ENCODE data around the gene CCT6B. TPM values are rescaled to one million over a fixed set of nuclear protein-coding genes. Genes with fewer than 3 reads are reported as not detected.

Gene CCT6B
- total and polyA plus RNA-seq, 2 of the 4 experiments (the other 2 are of a cell fraction), result 0.72 to 1.1 TPM

- H3K9me3 ChIP-seq (ENCODE audit: control insufficient read depth, insufficient read depth, low read length), result no peaks in the 10 kb centered on the region
These were observed 2.8 kb downstream of the CCT6B start for GRCh38 chr17:34958438-34958837.

More at GRCh38 chr17:34958438-34958837, 2.8 kb downstream of the CCT6B start:
- no peak overlapping the region for H4K8ac ChIP-seq (ENCODE audit: low read depth in 2 of 2, low read length in 2 of 2)
- no peak overlapping the region for H2AK9ac ChIP-seq (replicated peaks; ENCODE audit: low read depth, low read length, poor library complexity)
- no peak overlapping the region for H2BK5ac ChIP-seq (ENCODE audit: low read depth, low read length, poor library complexity, severe bottlenecking)
- peaks cover 2% of the 10 kb centered on the region; the same call in 1 of the 2 replicates for H3K4me1 ChIP-seq (ENCODE audit: control insufficient read depth, insufficient read depth, low read length)
- no CpG with 5 or more reads among the region's 1 CpG for WGBS, 2 experiments (ENCODE audit: extremely low coverage in 2 of 2, insufficient read length in 1 of 2)
- no peak overlapping the region for H3K9ac ChIP-seq (ENCODE audit: low read depth, low read length)
- H2AFZ ChIP-seq (replicated peaks; ENCODE audit: low read length, poor library complexity), result no peak overlapping the region
- H3K4me3 ChIP-seq (ENCODE audit: insufficient read depth, low read depth, low read length), result no peak overlapping the region
- in situ Hi-C loops (cut with MboI; ENCODE audit: low sequenced_read_pairs), result no loop called here
- H3K36me3 ChIP-seq (ENCODE audit: control insufficient read depth, insufficient read depth, low read length), result no peaks in the 10 kb centered on the region
- intact Hi-C loops (cut with micrococcal nuclease), result no loop called here
- H4K20me1 ChIP-seq (ENCODE audit: insufficient read depth, low read length), result no peaks in the 10 kb centered on the region
- no peak overlapping the region for H2BK15ac ChIP-seq (ENCODE audit: low read depth, low read length)
- peaks cover 7 to 19% of the 10 kb centered on the region in 2 experiments for H3K79me1 ChIP-seq (ENCODE audit: low read depth in 1 of 2, low read length in 2 of 2)
- H2BK120ac ChIP-seq (ENCODE audit: low read depth, low read length), result no peak overlapping the region
- H3K56ac ChIP-seq (ENCODE audit: extremely low read depth, insufficient read depth, low read length), result no peak overlapping the region
- H3K4me2 ChIP-seq (ENCODE audit: low read depth, low read length), result no peak overlapping the region
- dilution Hi-C loops (cut with HindIII; ENCODE audit: low sequenced_read_pairs, unreplicated experiment), result no loop called here
- no peak overlapping the region for H4K91ac ChIP-seq (ENCODE audit: insufficient read depth, low read depth, low read length)
- no peaks in the 10 kb centered on the region for H3K27me3 ChIP-seq (ENCODE audit: control insufficient read depth, insufficient read depth, low read length)
- H4K5ac ChIP-seq (ENCODE audit: low read depth, low read length), result no peak overlapping the region
- POLR2A ChIA-PET (ENCODE audit: unreplicated experiment), result no interaction called here
- no peak overlapping the region for H3K27ac ChIP-seq (ENCODE audit: insufficient read depth, low read length)
- CTCF ChIA-PET, result interaction anchor here (0.6 kb wide), 1 partner anchor 161 kb away, joined by 3 read pairs; the partner anchor contains the start of gene RAD51D
- no peak for DNase-seq
- ATAC-seq (ENCODE audit: low read depth), result no peak
- TF ChIP-seq RAD21 (IDR thresholded peaks at IDR 0.05; ENCODE audit: low read length) (no peak), CHD1 (IDR thresholded peaks at IDR 0.05; ENCODE audit: low read depth, low read length) (no peak), RCOR1 (IDR thresholded peaks at IDR 0.05; ENCODE audit: insufficient replicate concordance, low read length) (no peak), MAFK (IDR thresholded peaks at IDR 0.05; ENCODE audit: low read depth, low read length) (no peak), MAZ (IDR thresholded peaks at IDR 0.05; ENCODE audit: borderline replicate concordance, low read depth, low read length) (no peak), BHLHE40 (IDR thresholded peaks at IDR 0.05; ENCODE audit: low read depth, low read length) (no peak), FOS (IDR thresholded peaks at IDR 0.05; ENCODE audit: low read depth, low read length) (no peak), POLR2A (IDR thresholded peaks at IDR 0.05; ENCODE audit: low read depth, low read length) (no peak), RFX5 (IDR thresholded peaks at IDR 0.05; ENCODE audit: low read depth, low read length) (no peak), CTCF (conservative IDR thresholded peaks at IDR 0.05; ENCODE audit: low read depth, low read length) (no peak), MXI1 (IDR thresholded peaks at IDR 0.05; ENCODE audit: borderline replicate concordance, low read depth, low read length) (no peak)
- H3K18ac ChIP-seq (ENCODE audit: low read depth, low read length), result no peak overlapping the region
- no peak overlapping the region for H3K23ac ChIP-seq (ENCODE audit: low read depth, low read length)
- BruUV-seq (replicated peaks), result no TSS peak
- H3K9me1 ChIP-seq (ENCODE audit: insufficient read depth, low read length), result no peaks in the 10 kb centered on the region
- no peak overlapping the region for H2BK20ac ChIP-seq (ENCODE audit: low read depth, low read length)
- H3K4ac ChIP-seq (ENCODE audit: low read depth, low read length), result no peak overlapping the region
- no peak overlapping the region for H3K14ac ChIP-seq (replicated peaks; ENCODE audit: low read depth, low read length)
- no peak overlapping the region for H2AK5ac ChIP-seq (ENCODE audit: low read depth, low read length)

Data from IMR-90 (cell line).